K562 (cell line): ENCODE measurements around the gene PHF24. TPM values are rescaled to one million over a fixed set of nuclear protein-coding genes. Genes with fewer than 3 reads are reported as not detected.

Source experiments
- ATAC-seq: fragments of 200-7000 bp; cut with Tn5 transposase; 3 replicates; pipeline ENCODE4 v1.9.1; 2020; ENCODE audit warnings: moderate library complexity
- BruUV-seq: library from RNA; stranded (reverse); fragments of 400-500 nt; replicated peaks from 2 replicates; lab custom pipeline; 2021; lab: Mats Ljungman, UMichigan
- CTCF ChIA-PET: fragments of 300-600 bp; formaldehyde crosslinking; extraction: SDS; loops from one replicate; lab custom pipeline; 2021; ENCODE audit warnings: low intra/inter-chr PET ratio; lab: Yijun Ruan, JAX
- POLR2A ChIA-PET: fragments of 300-600, 350-650 bp; sonication (Branson Sonifier 250); formaldehyde crosslinking; extraction: SDS; loops from one replicate; lab custom pipeline; 2021; ENCODE audit warnings: antibody characterized with exemption, inconsistent platforms; lab: Yijun Ruan, JAX
- DNase-seq, 4 experiments: peaks; one replicate each; pipeline versions ENCODE4 v3.0.0 to v3.0.0-alpha.2; 2011 to 2018; ENCODE audit warnings: low spot score in 3 of 4, mixed read lengths in 3 of 4; ENCODE audit errors: extremely low read depth in 1 of 4
- FAIRE-seq: peaks from 2 replicates; lab custom pipeline; 2011; peaks lifted over from hg19 to GRCh38; lab: Jason Lieb, UNC
- H2AFZ ChIP-seq: 2 replicates; pipeline ENCODE4 v1.6.0; 2011; ENCODE audit warnings: low read depth, low read length, control low read depth, inconsistent platforms
- H3K27ac ChIP-seq: fragments of 200-600 bp; 3 replicates; pipeline ENCODE4 v1.8.0; 2011; ENCODE audit warnings: low read depth, mild to moderate bottlenecking, control low read depth, inconsistent platforms, low read length, moderate library complexity, mixed read lengths; ENCODE audit errors: extremely low read depth
- H3K27me3 ChIP-seq, 2 experiments: fragments of 300-600 bp in 1 of 2; 2 replicates in 1 of 2; 3 replicates in 1 of 2; pipeline versions ENCODE4 v1.6.0 to v1.8.0; 2011; ENCODE audit warnings: inconsistent platforms in 2 of 2, low read length in 2 of 2, mild to moderate bottlenecking in 1 of 2, mixed read lengths in 1 of 2, moderate library complexity in 1 of 2; ENCODE audit not compliant: control insufficient read depth in 2 of 2, insufficient read depth in 2 of 2
- H3K36me3 ChIP-seq: fragments of 300-600 bp; 3 replicates; pipeline ENCODE4 v1.8.0; 2011; ENCODE audit warnings: mild to moderate bottlenecking, low read length, inconsistent platforms; ENCODE audit not compliant: control insufficient read depth, insufficient read depth
- H3K4me1 ChIP-seq, 2 experiments: fragments of 200-600 bp in 1 of 2; replicated peaks in 1 of 2; 2 replicates in 1 of 2; 3 replicates in 1 of 2; pipeline versions ENCODE4 v1.5.1 to v1.8.0; 2011; ENCODE audit warnings: inconsistent platforms in 2 of 2, low read length in 2 of 2, mild to moderate bottlenecking in 1 of 2, mixed read lengths in 1 of 2, moderate library complexity in 1 of 2; ENCODE audit not compliant: control insufficient read depth in 2 of 2, insufficient read depth in 2 of 2
- H3K4me2 ChIP-seq: 2 replicates; pipeline ENCODE4 v1.6.1; 2011; ENCODE audit warnings: low read length, control low read depth, inconsistent platforms, mixed read lengths; ENCODE audit not compliant: insufficient read depth
- H3K4me3 ChIP-seq: fragments of 200-600 bp; sonication (generic), shearing (Covaris generic); 2 replicates; pipeline ENCODE4 v1.5.1; 2016; ENCODE audit warnings: control low read depth, inconsistent platforms
- H3K79me2 ChIP-seq: fragments of 200-600 bp; 3 replicates; pipeline ENCODE4 v1.8.0; 2011; ENCODE audit warnings: low read length, inconsistent platforms; ENCODE audit not compliant: control insufficient read depth, insufficient read depth
- H3K9ac ChIP-seq, 2 experiments: 2 replicates each; pipeline versions ENCODE4 v1.6.0 to v1.6.1; 2011; ENCODE audit warnings: low read depth in 2 of 2, low read length in 2 of 2, control low read depth in 1 of 2, inconsistent platforms in 1 of 2, mild to moderate bottlenecking in 1 of 2, mixed read lengths in 1 of 2; ENCODE audit not compliant: insufficient read depth in 1 of 2
- H3K9me1 ChIP-seq: one replicate; pipeline ENCODE4 v1.6.0; 2011; ENCODE audit warnings: inconsistent platforms, mild to moderate bottlenecking, low read length, moderate library complexity; ENCODE audit not compliant: control insufficient read depth, insufficient read depth
- H3K9me3 ChIP-seq: replicated peaks from 2 replicates; pipeline ENCODE4 v1.5.1; 2011; ENCODE audit warnings: low read depth, low read length, inconsistent platforms; ENCODE audit not compliant: control insufficient read depth, insufficient read depth
- H4K20me1 ChIP-seq: replicated peaks from 2 replicates; pipeline ENCODE4 v1.6.1; 2011; ENCODE audit warnings: low read length, inconsistent platforms, mixed read lengths; ENCODE audit not compliant: control insufficient read depth, insufficient read depth
- ATF7 ChIP-seq: fragments of 450-650 bp; IDR thresholded peaks from 2 replicates; pipeline ENCODE4 v1.7.1; 2014; ENCODE audit warnings: mild to moderate bottlenecking, moderate library complexity
- CBFA2T2 ChIP-seq: fragments of 450-650 bp; conservative IDR thresholded peaks from 2 replicates; pipeline ENCODE4 v1.6.1; 2017; ENCODE audit warnings: mild to moderate bottlenecking
- CHAMP1 ChIP-seq: fragments of 450-650 bp; IDR thresholded peaks from 2 replicates; pipeline ENCODE4 v1.6.1; 2016; ENCODE audit warnings: mild to moderate bottlenecking
- CREM ChIP-seq: IDR thresholded peaks from 2 replicates; pipeline ENCODE4 v1.6.1; 2014; ENCODE audit warnings: antibody characterized with exemption, low read depth
- ELK3 ChIP-seq: fragments of 450-650 bp; formaldehyde crosslinking; IDR thresholded peaks from 2 replicates; pipeline ENCODE4 v1.4.0; 2020; ENCODE audit warnings: mild to moderate bottlenecking
- ETS1 ChIP-seq: conservative IDR thresholded peaks from 2 replicates; pipeline ENCODE4 v1.6.1; 2011; ENCODE audit warnings: low read depth, mild to moderate bottlenecking, low read length; ENCODE audit not compliant: control insufficient read depth
- IRF2 ChIP-seq: sonication (generic); formaldehyde crosslinking; IDR thresholded peaks from 2 replicates; pipeline ENCODE4 v1.8.1; 2022; ENCODE audit warnings: mild to moderate bottlenecking, missing genetic modification reagents
- KLF13 ChIP-seq: fragments of 450-650 bp; IDR thresholded peaks from 2 replicates; pipeline ENCODE4 v1.6.1; 2016; ENCODE audit warnings: missing genetic modification characterization, low read depth, mild to moderate bottlenecking, missing compliant biosample characterization, moderate library complexity, borderline replicate concordance
- MECOM ChIP-seq: fragments of 250-450 bp; sonication (Bioruptor Pico); IDR thresholded peaks from 2 replicates; pipeline ENCODE4 v1.8.0; 2022; ENCODE audit warnings: inconsistent platforms
- MLLT1 ChIP-seq, 2 experiments: fragments of 450-650 bp; IDR thresholded peaks; 2 replicates each; pipeline ENCODE4 v1.6.1; 2016
- NFXL1 ChIP-seq: fragments of 450-650 bp; formaldehyde crosslinking; IDR thresholded peaks from 2 replicates; pipeline ENCODE4 v1.4.0; 2021; ENCODE audit warnings: mild to moderate bottlenecking
- PCBP1 ChIP-seq: fragments of 200-400 bp; formaldehyde crosslinking; IDR thresholded peaks from 2 replicates; pipeline ENCODE4 v1.6.1; 2018; ENCODE audit warnings: mild to moderate bottlenecking, low read depth, low read length; ENCODE audit not compliant: poor library complexity, severe bottlenecking
- RBM39 ChIP-seq: fragments of 200-400 bp; formaldehyde crosslinking; optimal IDR thresholded peaks from 2 replicates; pipeline ENCODE3; 2018; ENCODE audit warnings: low read depth, low read length
- SMAD4 ChIP-seq: fragments of 250-450 bp; sonication (Bioruptor Pico); conservative IDR thresholded peaks from 2 replicates; pipeline ENCODE4 v1.8.0; 2021; ENCODE audit warnings: inconsistent platforms, mild to moderate bottlenecking, moderate library complexity
- ZC3H4 ChIP-seq: sonication (generic); formaldehyde crosslinking; IDR thresholded peaks from 2 replicates; pipeline ENCODE4 v1.9.0; 2021; ENCODE audit warnings: missing genetic modification reagents, borderline replicate concordance
- ZNF316 ChIP-seq: fragments of 450-650 bp; IDR thresholded peaks from 2 replicates; pipeline ENCODE4 v1.6.1; 2016
- ZNF436 ChIP-seq: fragments of 250-450, 450-650 bp; sonication (Bioruptor Pico); formaldehyde crosslinking; IDR thresholded peaks from 2 replicates; pipeline ENCODE4 v1.7.0; 2020; ENCODE audit warnings: mild to moderate bottlenecking
- ZSCAN29 ChIP-seq: fragments of 450-650 bp; IDR thresholded peaks from 2 replicates; pipeline ENCODE4 v1.6.1; 2017
- in situ Hi-C: fragments of 300-500 bp; cut with MboI; formaldehyde crosslinking; loops from 4 replicates; pipeline ENCODE4 v1.15.0; 2018; ENCODE audit warnings: inconsistent platforms, mixed read lengths
- intact Hi-C: fragments of 100-400 bp; cut with micrococcal nuclease; formaldehyde crosslinking; loops from 2 replicates; pipeline ENCODE4 v1.14.2; 2022
- polyA plus RNA-seq, 8 experiments: library from polyadenylated mRNA; depleted of rRNA in 4 of 8; stranded (reverse) in 5 of 8; unstranded in 3 of 8; fragments of >200 nt; fragmentation: Nextera tagmentation in 2 of 8; fragmentation: Illumina TruSeq in 1 of 8; extraction: Ambion mirVana in 2 of 8; extraction: Trizol in 1 of 8; gene quantifications; 2 replicates each; pipeline versions ENCODE4 v1.2.1 to v1.2.3, GENCODE V29; 2011 to 2014; ENCODE audit warnings: inconsistent platforms in 1 of 8, missing spikeins in 1 of 8
- total RNA-seq, 7 experiments: library from RNA; depleted of rRNA in 6 of 7; stranded (reverse); fragments of >200 nt in 6 of 7; fragmentation: Illumina TruSeq in 2 of 7; extraction: Trizol in 2 of 7; gene quantifications; 2 replicates each; pipeline versions ENCODE4 v1.2.1 to v1.2.3, GENCODE V29; 2011 to 2021; ENCODE audit warnings: low replicate concordance in 1 of 7

PHF24 gene
- total and polyA plus RNA-seq, 9 of the 15 experiments (the other 6 are each of a cell fraction or from before 2014, with no cell fraction given) = 0.01 TPM; not detected in 7

GRCh38 chr9:34997379-34997781 is 39.3 kb downstream of the PHF24 start:
- CTCF ChIA-PET = no interaction called here
- Histone ChIP-seq H2AFZ (no peak overlapping the region; the same call in 1 of the 2 replicates), H4K20me1 (no peaks in the 10 kb centered on the region), H3K36me3 (peaks cover 5% of the 10 kb centered on the region; the same call in 2 of the 3 replicates), H3K79me2 (no peaks in the 10 kb centered on the region; the same call in 2 of the 3 replicates), H3K4me1 (peaks cover 52 to 81% of the 10 kb centered on the region in 2 experiments), H3K9me1 (peaks cover 9% of the 10 kb centered on the region), H3K4me2 (no peak overlapping the region; the same call in 1 of the 2 replicates), H3K4me3 (no peak overlapping the region), H3K27me3 (no peaks in the 10 kb centered on the region), H3K9ac (peak overlapping the region in 1 of 2 experiments; percentile 13; a peak in 2 of 4 replicates), H3K9me3 (no peaks in the 10 kb centered on the region), H3K27ac (peak overlapping the region; percentile 37; the same call in 2 of the 3 replicates)
- no TSS peak for BruUV-seq
- ATAC-seq (peak; percentile 50), FAIRE-seq (peak; percentile 88), DNase-seq (peak in 2 of 4 experiments; percentile 30 to 71)
- POLR2A ChIA-PET = interaction anchor here (0.6 kb wide), 1 partner anchor 608 kb away, joined by 3 read pairs; no protein-coding TSS in a partner anchor
- in situ Hi-C loops (loop anchor here (5.0 kb wide), 1 partner anchor 45 kb away; a partner anchor contains a TSS), intact Hi-C loops (loop anchor here (5.0 kb wide), 1 partner anchor 55 kb away; no protein-coding TSS in a partner anchor)
- no peak for TF ChIP-seq ZSCAN29
- TF ChIP-seq RBM39 = no peak
- no peak for TF ChIP-seq ZNF316
- 0 out of 2 replicates have a peak, but pooled peaks have one; percentile 9 for TF ChIP-seq CREM
- no peak for TF ChIP-seq ETS1
- no peak for TF ChIP-seq ELK3 (CRISPR knock-in tag)
- no peak for TF ChIP-seq PCBP1
- TF ChIP-seq MLLT1 (IDR thresholded peaks at IDR 0.05) = no peak
- no peak for TF ChIP-seq ZNF436
- TF ChIP-seq ATF7 = no peak
- no peak for TF ChIP-seq NFXL1
- TF ChIP-seq CBFA2T2 = peak; percentile 44
- TF ChIP-seq ZC3H4 = no peak
- TF ChIP-seq CHAMP1 = no peak
- TF ChIP-seq IRF2 = no peak
- TF ChIP-seq KLF13 (tag) = no peak
- 0 out of 2 replicates have a peak, but pooled peaks have one; percentile 24 for TF ChIP-seq SMAD4
- TF ChIP-seq MECOM (CRISPR knock-in tag) = no peak
